Caco-2 (cell line): ENCODE data around the gene PTH1R. TPM values are rescaled to one million over a fixed set of nuclear protein-coding genes. Genes with fewer than 3 reads are reported as not detected.

Experiments used
- BruUV-seq: library from RNA; stranded (reverse); fragments of 400-500 nt; replicated peaks from 2 replicates; lab custom pipeline; 2021; lab: Mats Ljungman, UMichigan
- CTCF ChIA-PET: fragments of 300-600 bp; sonication (Branson Sonifier 250); formaldehyde crosslinking; loops from one replicate; lab custom pipeline; 2022; ENCODE audit warnings: antibody characterized with exemption; lab: Charles Lee
- POLR2A ChIA-PET: fragments of 300-600 bp; sonication (Branson Sonifier 250); formaldehyde crosslinking; loops from one replicate; lab custom pipeline; 2022; ENCODE audit warnings: antibody characterized with exemption; lab: Charles Lee
- DNase-seq, 2 experiments: peaks; one replicate each; pipeline versions ENCODE4 v3.0.0 to v3.0.0-alpha.2; 2020 to 2022
- H3K27me3 ChIP-seq: replicated peaks from 2 replicates; pipeline ENCODE4 v1.6.0; 2011; ENCODE audit warnings: low read length; ENCODE audit not compliant: control insufficient read depth, insufficient read depth
- H3K36me3 ChIP-seq: 2 replicates; pipeline ENCODE4 v1.5.1; 2011; ENCODE audit warnings: low read length; ENCODE audit not compliant: control insufficient read depth, insufficient read depth
- H3K4me1 ChIP-seq: fragments of 250-450 bp; sonication (Bioruptor Pico); 2 replicates; pipeline ENCODE4 v1.5.1; 2020; ENCODE audit warnings: mild to moderate bottlenecking
- H3K4me3 ChIP-seq: 2 replicates; pipeline ENCODE4 v1.5.1; 2011; ENCODE audit warnings: low read depth, mild to moderate bottlenecking, control low read depth, low read length
- H3K9me3 ChIP-seq: fragments of 250-450 bp; sonication (Bioruptor Pico); 2 replicates; pipeline ENCODE4 v1.5.1; 2020; ENCODE audit warnings: mild to moderate bottlenecking, moderate library complexity
- H3K27ac Mint-ChIP-seq: one replicate; pipeline ENCODE4 v1.8.0; 2022; ENCODE audit warnings: mixed read lengths; ENCODE audit not compliant: unreplicated experiment
- H3K27me3 Mint-ChIP-seq: one replicate; pipeline ENCODE4 v1.8.0; 2022; ENCODE audit warnings: mixed read lengths; ENCODE audit not compliant: insufficient read depth, unreplicated experiment
- H3K36me3 Mint-ChIP-seq: one replicate; pipeline ENCODE4 v1.8.0; 2022; ENCODE audit warnings: mild to moderate bottlenecking, mixed read lengths; ENCODE audit not compliant: insufficient read depth, unreplicated experiment
- H3K4me1 Mint-ChIP-seq: one replicate; pipeline ENCODE4 v1.8.0; 2022; ENCODE audit warnings: low read depth, mixed read lengths; ENCODE audit not compliant: unreplicated experiment
- H3K4me3 Mint-ChIP-seq: one replicate; pipeline ENCODE4 v1.8.0; 2022; ENCODE audit warnings: mild to moderate bottlenecking, moderate library complexity, mixed read lengths; ENCODE audit not compliant: unreplicated experiment
- H3K9me3 Mint-ChIP-seq: one replicate; pipeline ENCODE4 v1.8.0; 2022; ENCODE audit warnings: mixed read lengths; ENCODE audit not compliant: unreplicated experiment
- intact Hi-C: fragments of 100-400 bp; cut with micrococcal nuclease; formaldehyde crosslinking; loops from one replicate; pipeline ENCODE4 v1.10.0; 2022; ENCODE audit not compliant: unreplicated experiment
- total RNA-seq: library from RNA; stranded (reverse); gene quantifications from 2 replicates; pipeline ENCODE4 v1.2.3, GENCODE V29; 2022
- TF ChIP-seq, protein P1 (sequence below), 2 experiments: fragments of 200-600 bp in 1 of 2; IDR thresholded peaks; 1 replicate in 1 of 2; 2 replicates in 1 of 2; pipeline versions ENCODE4 v1.5.1 to v1.8.0; 2011 to 2022; ENCODE audit warnings: antibody characterized with exemption in 1 of 2, control low read depth in 1 of 2, inconsistent platforms in 1 of 2, low read depth in 1 of 2, low read length in 1 of 2, mild to moderate bottlenecking in 1 of 2, moderate library complexity in 1 of 2; ENCODE audit not compliant: insufficient read depth in 1 of 2, severe bottlenecking in 1 of 2, unreplicated experiment in 1 of 2

The PTH1R gene
- total RNA-seq, 1 experiment from 2014 or later, result 5.1 TPM

DNA sequence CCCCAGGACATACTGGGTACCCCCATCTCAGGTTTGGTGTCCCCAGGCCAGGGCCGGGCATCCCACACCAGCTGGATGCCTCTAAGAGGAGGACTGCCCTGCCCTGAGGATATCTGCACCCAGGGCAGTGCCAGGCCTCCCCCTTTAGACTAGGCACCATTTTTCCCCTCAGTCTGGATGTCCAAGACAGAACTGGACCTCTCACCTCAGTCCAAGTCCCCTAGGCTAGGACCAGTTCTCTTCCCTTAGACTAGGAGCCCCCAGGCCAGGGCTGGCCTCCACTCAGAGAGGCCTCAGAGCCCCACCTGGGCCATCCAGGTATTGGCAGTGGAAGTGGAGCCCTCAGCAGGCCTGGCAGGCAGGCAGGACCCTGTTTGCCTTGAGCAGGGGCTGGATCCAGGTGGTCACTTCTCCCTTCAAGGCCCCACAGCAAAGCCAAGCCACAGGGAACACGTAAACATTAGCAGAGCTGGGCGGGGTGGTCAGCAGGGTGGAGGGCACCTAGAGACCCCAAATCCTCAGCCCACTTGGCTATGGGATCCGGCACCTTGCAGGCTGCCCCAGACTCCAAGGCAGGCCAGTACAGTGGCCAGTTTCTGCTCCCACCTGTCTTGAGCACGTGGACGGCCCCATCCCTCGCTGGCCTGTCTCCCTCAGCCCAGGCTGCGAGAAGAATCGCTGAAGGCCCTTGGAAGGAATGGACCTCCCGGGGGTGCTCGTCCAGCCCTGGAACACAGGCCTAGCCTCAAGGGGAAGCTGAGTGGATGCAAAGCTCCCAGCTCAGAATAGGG, 28.3 kb downstream of the PTH1R start:
- Histone ChIP-seq H3K9me3 (no peaks in the 10 kb centered on the region), H3K4me1 (no peaks in the 10 kb centered on the region), H3K27me3 (no peaks in the 10 kb centered on the region), H3K4me3 (no peak overlapping the region), H3K36me3 (no peaks in the 10 kb centered on the region)
- intact Hi-C loops, result no loop called here
- peaks cover 6% of the 10 kb centered on the region for H3K36me3 Mint-ChIP-seq
- H3K27me3 Mint-ChIP-seq, result no peaks in the 10 kb centered on the region
- POLR2A ChIA-PET, result no interaction called here
- TF ChIP-seq, protein P1, sequence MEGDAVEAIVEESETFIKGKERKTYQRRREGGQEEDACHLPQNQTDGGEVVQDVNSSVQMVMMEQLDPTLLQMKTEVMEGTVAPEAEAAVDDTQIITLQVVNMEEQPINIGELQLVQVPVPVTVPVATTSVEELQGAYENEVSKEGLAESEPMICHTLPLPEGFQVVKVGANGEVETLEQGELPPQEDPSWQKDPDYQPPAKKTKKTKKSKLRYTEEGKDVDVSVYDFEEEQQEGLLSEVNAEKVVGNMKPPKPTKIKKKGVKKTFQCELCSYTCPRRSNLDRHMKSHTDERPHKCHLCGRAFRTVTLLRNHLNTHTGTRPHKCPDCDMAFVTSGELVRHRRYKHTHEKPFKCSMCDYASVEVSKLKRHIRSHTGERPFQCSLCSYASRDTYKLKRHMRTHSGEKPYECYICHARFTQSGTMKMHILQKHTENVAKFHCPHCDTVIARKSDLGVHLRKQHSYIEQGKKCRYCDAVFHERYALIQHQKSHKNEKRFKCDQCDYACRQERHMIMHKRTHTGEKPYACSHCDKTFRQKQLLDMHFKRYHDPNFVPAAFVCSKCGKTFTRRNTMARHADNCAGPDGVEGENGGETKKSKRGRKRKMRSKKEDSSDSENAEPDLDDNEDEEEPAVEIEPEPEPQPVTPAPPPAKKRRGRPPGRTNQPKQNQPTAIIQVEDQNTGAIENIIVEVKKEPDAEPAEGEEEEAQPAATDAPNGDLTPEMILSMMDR (IDR thresholded peaks at IDR 0.05; ENCODE audit: insufficient read depth in 1 of 2, low read depth in 1 of 2, low read length in 1 of 2, severe bottlenecking in 1 of 2, unreplicated experiment in 1 of 2), result no peak
- CTCF ChIA-PET, result no interaction called here
- no peaks in the 10 kb centered on the region for H3K9me3 Mint-ChIP-seq
- no peak overlapping the region for H3K4me3 Mint-ChIP-seq
- no peaks in the 10 kb centered on the region for H3K4me1 Mint-ChIP-seq
- peak in 1 of 2 experiments; percentile 33 for DNase-seq
- no TSS peak for BruUV-seq
- no peak overlapping the region for H3K27ac Mint-ChIP-seq

DNA sequence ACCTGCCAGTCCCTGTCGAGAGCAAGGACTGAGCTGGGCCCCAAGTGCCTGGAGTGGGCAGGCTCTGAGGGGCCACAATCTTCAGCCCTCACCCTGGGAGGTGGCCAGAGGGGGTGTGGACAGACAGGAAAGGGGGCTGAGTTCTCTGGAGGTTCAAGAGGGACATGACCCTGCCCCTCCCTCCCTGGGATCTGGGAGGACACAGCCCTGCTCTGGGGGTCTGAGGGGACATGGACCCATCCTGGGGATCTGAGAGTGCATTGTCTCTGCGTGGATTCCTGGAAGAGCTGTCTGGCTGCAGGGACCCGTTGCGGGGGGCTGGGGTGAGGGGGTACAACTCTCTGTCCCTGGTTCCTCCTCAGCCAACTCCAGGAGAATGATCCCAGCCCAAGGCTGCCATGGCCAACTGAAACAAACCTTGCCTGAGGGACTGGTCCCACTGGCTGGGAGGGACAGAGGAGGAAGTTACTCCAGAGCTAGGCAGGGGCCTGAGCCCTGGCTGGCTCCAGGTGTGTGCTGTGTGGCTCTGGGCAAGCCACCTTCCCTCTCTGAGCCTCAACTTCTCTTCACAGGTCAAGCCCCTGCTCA, 29.0 kb downstream of the PTH1R start:
- H3K4me3 Mint-ChIP-seq, result no peak overlapping the region
- TF ChIP-seq, protein P1 (IDR thresholded peaks at IDR 0.05; ENCODE audit: insufficient read depth in 1 of 2, low read depth in 1 of 2, low read length in 1 of 2, severe bottlenecking in 1 of 2, unreplicated experiment in 1 of 2), result no peak
- BruUV-seq, result no TSS peak
- peak in 1 of 2 experiments; percentile 26 for DNase-seq
- intact Hi-C loops, result no loop called here
- H3K9me3 Mint-ChIP-seq, result no peaks in the 10 kb centered on the region
- no peak overlapping the region for H3K27ac Mint-ChIP-seq
- H3K4me3 ChIP-seq, result no peak overlapping the region
- no peaks in the 10 kb centered on the region for H3K4me1 ChIP-seq
- H3K36me3 ChIP-seq, result no peaks in the 10 kb centered on the region
- no peaks in the 10 kb centered on the region for H3K27me3 ChIP-seq
- no peaks in the 10 kb centered on the region for H3K9me3 ChIP-seq
- POLR2A ChIA-PET, result no interaction called here
- CTCF ChIA-PET, result no interaction called here
- no peaks in the 10 kb centered on the region for H3K27me3 Mint-ChIP-seq
- H3K36me3 Mint-ChIP-seq, result peaks cover 6% of the 10 kb centered on the region
- H3K4me1 Mint-ChIP-seq, result no peaks in the 10 kb centered on the region

GRCh38 chr3:46907271-46907670, 29.8 kb downstream of the PTH1R start:
- Histone ChIP-seq H3K27me3 (no peaks in the 10 kb centered on the region), H3K4me3 (no peak overlapping the region), H3K36me3 (no peaks in the 10 kb centered on the region), H3K4me1 (no peaks in the 10 kb centered on the region), H3K9me3 (no peaks in the 10 kb centered on the region)
- TF ChIP-seq, protein P1 (IDR thresholded peaks at IDR 0.05; ENCODE audit: insufficient read depth in 1 of 2, low read depth in 1 of 2, low read length in 1 of 2, severe bottlenecking in 1 of 2, unreplicated experiment in 1 of 2), result no peak
- no peak overlapping the region for H3K4me3 Mint-ChIP-seq
- no peaks in the 10 kb centered on the region for H3K4me1 Mint-ChIP-seq
- peak in 1 of 2 experiments; percentile 19 for DNase-seq
- BruUV-seq, result no TSS peak
- H3K27ac Mint-ChIP-seq, result no peak overlapping the region
- ChIA-PET CTCF (no interaction called here), POLR2A (no interaction called here)
- H3K36me3 Mint-ChIP-seq, result peaks cover 6% of the 10 kb centered on the region
- H3K9me3 Mint-ChIP-seq, result no peaks in the 10 kb centered on the region
- intact Hi-C loops, result no loop called here
- no peaks in the 10 kb centered on the region for H3K27me3 Mint-ChIP-seq
